ENCODE results near the gene CROCC.

CROCC gene

GRCh38 chr1:17012775-17013490, 91.2 kb downstream of the CROCC start:
- DNase-seq (ENCODE audit: low spot score), result peak; percentile 8

DNA sequence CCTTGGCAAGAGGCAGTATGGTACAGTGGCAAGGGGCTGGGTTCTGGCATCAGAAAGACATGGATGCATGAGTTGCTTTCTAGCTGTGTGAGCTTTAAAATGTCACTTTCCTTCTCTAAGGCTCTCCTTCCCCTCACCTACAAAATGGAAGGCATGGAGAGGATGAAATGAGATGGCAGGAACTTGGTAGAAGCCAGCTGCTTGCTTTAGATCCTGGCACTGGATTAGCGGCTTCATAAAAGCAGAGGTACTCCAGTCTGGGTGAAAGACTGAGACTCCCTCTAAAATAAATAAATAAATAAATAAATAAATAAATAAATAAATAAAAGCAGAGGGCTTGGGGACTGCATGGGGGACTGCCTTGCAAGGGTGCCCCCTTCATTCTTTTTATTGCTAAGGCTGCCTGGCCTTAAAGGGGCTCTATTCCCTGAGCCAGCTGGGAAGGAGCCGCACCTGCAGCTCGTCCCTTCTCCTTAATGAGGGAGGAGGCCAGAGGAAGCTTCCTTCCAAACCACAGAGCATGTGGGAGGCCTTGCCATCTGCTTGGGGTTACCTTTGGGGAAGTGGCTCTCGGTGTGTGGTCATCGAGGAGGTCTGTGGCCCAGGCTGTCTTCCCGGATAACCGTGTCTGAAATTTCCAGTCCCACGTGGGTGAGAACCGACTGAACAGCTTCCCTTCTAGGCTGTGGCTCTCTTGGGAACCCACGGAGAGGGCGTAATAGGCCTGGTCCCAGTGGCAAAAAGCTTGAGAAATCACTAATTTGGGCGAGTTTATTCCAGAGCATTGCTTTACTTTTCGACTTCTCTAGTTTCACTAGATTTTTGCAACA, 92.0 kb downstream of the CROCC start:
- DNase-seq (ENCODE audit: low spot score), result no peak

DNA sequence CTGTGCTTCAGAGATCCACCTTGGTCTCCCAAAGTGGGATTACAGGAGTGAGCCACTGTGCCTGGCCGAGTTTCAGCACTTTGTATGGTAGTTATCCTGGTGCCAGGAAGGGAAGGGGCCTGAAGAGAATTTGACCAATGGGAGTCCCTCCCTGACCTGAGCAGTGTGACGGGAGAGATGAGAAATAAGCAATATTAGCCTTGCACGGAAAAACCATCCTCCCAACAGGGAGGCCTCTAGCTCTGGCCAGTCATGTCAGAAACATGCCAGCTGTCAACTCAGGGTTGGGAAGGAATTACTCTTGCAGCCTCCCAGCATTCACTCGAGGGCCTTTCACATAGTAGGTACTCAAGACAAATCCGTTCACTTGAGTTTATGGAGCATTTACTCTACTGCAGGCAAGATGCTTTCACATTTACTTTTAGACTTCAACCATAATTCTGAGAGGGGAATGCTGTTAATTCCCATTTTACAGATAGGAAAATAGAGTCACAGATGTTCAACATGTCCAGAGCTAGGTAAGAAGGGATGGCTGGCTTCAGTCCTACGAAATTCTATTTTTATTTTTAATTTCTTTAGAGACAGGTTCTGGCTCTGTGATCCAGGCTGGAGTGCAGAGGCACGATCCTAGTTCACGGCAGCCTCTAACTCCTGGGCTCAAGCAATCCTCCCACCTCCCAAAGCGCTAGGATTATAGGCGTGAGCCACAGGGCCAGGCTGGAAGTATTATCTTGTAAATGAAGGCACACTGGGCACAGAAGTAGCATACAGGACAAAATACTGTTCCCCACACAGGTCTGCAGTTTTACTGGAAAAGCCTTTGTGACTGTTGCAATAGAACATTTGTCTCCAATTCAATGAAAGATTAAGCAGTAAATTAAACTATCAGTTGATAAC, 93.2 kb downstream of the CROCC start:
- no peak for DNase-seq (ENCODE audit: low spot score)

GRCh38 chr1:17016317-17016661, 94.6 kb downstream of the CROCC start:
- DNase-seq (ENCODE audit: low spot score), result peak; percentile 46

DNA sequence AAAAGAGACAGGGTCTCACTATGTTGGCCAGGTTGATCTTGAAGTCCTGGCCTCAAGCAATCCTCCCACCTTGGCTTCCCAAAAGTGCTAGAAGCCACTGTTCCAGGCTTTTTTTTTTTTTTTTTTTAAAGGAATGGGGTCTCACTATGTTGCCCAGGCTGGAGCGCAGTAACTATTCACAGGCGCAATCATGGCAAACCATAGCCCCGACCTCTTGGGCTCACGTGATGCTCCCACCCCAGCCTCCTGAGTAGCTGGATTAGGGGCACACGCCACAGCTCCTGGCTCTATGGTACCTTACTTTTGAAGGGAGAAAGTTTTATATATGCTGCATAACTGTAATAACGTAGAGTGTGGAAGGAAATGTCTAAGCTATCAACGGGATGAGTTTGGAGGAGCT, 95.7 kb downstream of the CROCC start:
- DNase-seq (ENCODE audit: low spot score), result no peak

DNA sequence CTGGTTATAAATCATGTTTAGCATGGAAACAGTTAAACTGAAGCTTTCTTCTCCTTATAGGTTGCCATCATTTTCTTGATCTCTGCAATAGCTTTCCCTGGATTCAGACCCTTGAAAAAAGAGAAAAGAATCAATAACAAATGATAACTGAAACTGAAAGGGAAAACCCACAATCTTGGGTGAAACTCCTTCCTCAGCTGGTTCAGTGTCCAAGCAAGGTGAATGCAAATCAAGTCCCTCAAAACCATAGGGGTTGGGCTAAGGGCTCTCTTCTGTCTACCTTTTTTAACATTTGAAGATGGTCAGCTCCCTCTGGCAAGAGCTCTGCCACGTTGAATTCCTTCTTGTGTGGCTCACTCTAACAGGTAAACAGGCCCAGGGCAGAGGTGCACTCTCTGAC, 97.1 kb downstream of the CROCC start:
- no peak for DNase-seq (ENCODE audit: low spot score)

- no peak for DNase-seq (ENCODE audit: low spot score)
These were observed 98.8 kb downstream of the CROCC start for GRCh38 chr1:17020502-17020901.

- DNase-seq (ENCODE audit: low spot score), result no peak
These were observed 100.2 kb downstream of the CROCC start for GRCh38 chr1:17021896-17022295.
